Activated naive CD4-positive, alpha-beta T cell treated with anti-CD3 and anti-CD28 coated beads for 36 hours (primary cell): Measurements from ENCODE around the gene PRRX1. TPM values are rescaled to one million over a fixed set of nuclear protein-coding genes. Genes with fewer than 3 reads are reported as not detected.

Experiments used
- CTCF ChIA-PET: fragments of 350-600 bp; sonication (Branson Sonifier 250); formaldehyde crosslinking; loops from one replicate; lab custom pipeline; 2021; ENCODE audit warnings: antibody characterized with exemption; lab: Charles Lee
- DNase-seq: peaks from one replicate; pipeline ENCODE4 v3.0.0-alpha.2; 2020
- H3K27ac Mint-ChIP-seq: one replicate; pipeline ENCODE4 v1.8.0; 2021; ENCODE audit warnings: mild to moderate bottlenecking, mixed read lengths
- H3K27me3 Mint-ChIP-seq: one replicate; pipeline ENCODE4 v1.8.0; 2021; ENCODE audit warnings: low read depth, mixed read lengths
- H3K36me3 Mint-ChIP-seq: one replicate; pipeline ENCODE4 v1.8.0; 2021; ENCODE audit warnings: low read depth, mixed read lengths
- H3K4me1 Mint-ChIP-seq: one replicate; pipeline ENCODE4 v1.8.0; 2021; ENCODE audit warnings: low read depth, mixed read lengths
- H3K4me3 Mint-ChIP-seq: one replicate; pipeline ENCODE4 v1.8.0; 2021; ENCODE audit warnings: mild to moderate bottlenecking, moderate library complexity, mixed read lengths
- H3K9me3 Mint-ChIP-seq: one replicate; pipeline ENCODE4 v1.8.0; 2021; ENCODE audit warnings: mixed read lengths
- intact Hi-C: fragments of 100-400 bp; cut with micrococcal nuclease; formaldehyde crosslinking; loops from one replicate; pipeline ENCODE4 v1.15.1; 2023
- total RNA-seq, 2 experiments: library from RNA; stranded (reverse); gene quantifications; one replicate each; pipeline ENCODE4 v1.2.3, GENCODE V29; 2021

The PRRX1 gene
- total RNA-seq, 2 experiments from 2014 or later: not detected

DNA sequence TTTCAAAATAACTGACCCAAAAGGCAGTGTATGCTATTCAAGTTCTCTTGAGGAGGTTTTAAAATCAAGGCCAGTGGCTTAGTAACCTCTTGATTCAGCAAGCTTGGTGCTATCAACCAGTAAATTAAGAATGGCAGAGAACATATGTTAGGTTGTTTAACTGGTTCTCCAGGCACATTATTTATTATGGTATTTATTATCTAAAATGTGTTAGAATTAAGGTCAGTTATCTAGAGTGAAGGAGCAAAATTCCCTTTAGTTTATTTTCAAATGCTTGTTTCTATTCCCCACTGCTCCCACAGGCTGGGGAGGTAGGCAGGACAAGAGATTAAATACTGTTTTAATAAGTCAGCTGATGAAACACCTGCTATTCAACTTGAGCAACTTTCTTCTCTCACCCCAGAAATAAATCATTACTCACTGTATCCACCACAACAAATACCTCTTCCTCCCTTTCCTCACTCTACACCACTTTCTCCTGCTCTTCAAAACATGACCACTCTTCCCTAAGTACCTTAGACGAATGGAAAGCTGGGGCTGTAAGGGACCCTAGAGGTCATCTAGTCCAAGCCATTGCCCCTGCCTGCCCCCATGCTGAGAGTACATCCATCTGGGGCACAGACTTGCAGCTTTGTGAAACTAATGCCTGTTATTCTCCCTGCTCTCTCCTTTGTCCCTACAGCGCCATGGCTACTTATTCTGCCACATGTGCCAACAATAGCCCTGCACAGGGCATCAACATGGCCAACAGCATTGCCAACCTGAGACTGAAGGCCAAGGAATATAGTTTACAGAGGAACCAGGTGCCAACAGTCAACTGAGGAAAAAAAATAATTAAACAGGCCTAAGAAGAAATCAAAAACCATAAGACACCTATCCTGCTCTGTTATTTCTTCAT is 71.7 kb downstream of the PRRX1 start:
- Mint-ChIP-seq H3K27me3 (peaks cover 15% of the 10 kb centered on the region), H3K4me1 (no peaks in the 10 kb centered on the region), H3K9me3 (peaks cover 3% of the 10 kb centered on the region), H3K27ac (no peak overlapping the region), H3K4me3 (no peak overlapping the region), H3K36me3 (no peaks in the 10 kb centered on the region)
- CTCF ChIA-PET: no interaction called here
- intact Hi-C loops: no loop called here
- no peak for DNase-seq

- no peak overlapping the region for H3K27ac Mint-ChIP-seq
- H3K36me3 Mint-ChIP-seq: no peaks in the 10 kb centered on the region
- CTCF ChIA-PET: no interaction called here
- H3K4me3 Mint-ChIP-seq: no peak overlapping the region
- H3K4me1 Mint-ChIP-seq: no peaks in the 10 kb centered on the region
- intact Hi-C loops: no loop called here
- DNase-seq: no peak
- peaks cover 10% of the 10 kb centered on the region for H3K9me3 Mint-ChIP-seq
- H3K27me3 Mint-ChIP-seq: peaks cover 13% of the 10 kb centered on the region
Observed at GRCh38 chr1:170739803-170740202, 75.9 kb downstream of the PRRX1 start.

GRCh38 chr1:170741678-170742077 is 77.7 kb downstream of the PRRX1 start:
- CTCF ChIA-PET: interaction anchor here (1.6 kb wide), 1 partner anchor 188 kb away, joined by 4 read pairs; no protein-coding TSS in a partner anchor
- no peak overlapping the region for H3K27ac Mint-ChIP-seq

GRCh38 chr1:170742600-170742999 is 78.7 kb downstream of the PRRX1 start:
- no peak overlapping the region for H3K27ac Mint-ChIP-seq
- intact Hi-C loops: no loop called here
- H3K4me1 Mint-ChIP-seq: no peaks in the 10 kb centered on the region
- DNase-seq: no peak
- peaks cover 10% of the 10 kb centered on the region for H3K9me3 Mint-ChIP-seq
- peaks cover 10% of the 10 kb centered on the region for H3K27me3 Mint-ChIP-seq
- no peaks in the 10 kb centered on the region for H3K36me3 Mint-ChIP-seq
- CTCF ChIA-PET: interaction anchor here (1.6 kb wide), 1 partner anchor 187 kb away, joined by 4 read pairs; no protein-coding TSS in a partner anchor
- H3K4me3 Mint-ChIP-seq: no peak overlapping the region

More at GRCh38 chr1:170741678-170742077, 77.7 kb downstream of the PRRX1 start:
- Mint-ChIP-seq H3K4me3 (no peak overlapping the region), H3K36me3 (no peaks in the 10 kb centered on the region), H3K9me3 (peaks cover 10% of the 10 kb centered on the region), H3K27me3 (peaks cover 11% of the 10 kb centered on the region), H3K4me1 (no peaks in the 10 kb centered on the region)
- no peak for DNase-seq
- intact Hi-C loops: no loop called here

GRCh38 chr1:170743083-170743482 is 79.2 kb downstream of the PRRX1 start:
- H3K9me3 Mint-ChIP-seq: peaks cover 10% of the 10 kb centered on the region
- no peaks in the 10 kb centered on the region for H3K4me1 Mint-ChIP-seq
- intact Hi-C loops: no loop called here
- CTCF ChIA-PET: no interaction called here
- no peak overlapping the region for H3K4me3 Mint-ChIP-seq
- no peak for DNase-seq
- H3K27ac Mint-ChIP-seq: no peak overlapping the region
- no peaks in the 10 kb centered on the region for H3K36me3 Mint-ChIP-seq
- H3K27me3 Mint-ChIP-seq: peaks cover 7% of the 10 kb centered on the region

DNA sequence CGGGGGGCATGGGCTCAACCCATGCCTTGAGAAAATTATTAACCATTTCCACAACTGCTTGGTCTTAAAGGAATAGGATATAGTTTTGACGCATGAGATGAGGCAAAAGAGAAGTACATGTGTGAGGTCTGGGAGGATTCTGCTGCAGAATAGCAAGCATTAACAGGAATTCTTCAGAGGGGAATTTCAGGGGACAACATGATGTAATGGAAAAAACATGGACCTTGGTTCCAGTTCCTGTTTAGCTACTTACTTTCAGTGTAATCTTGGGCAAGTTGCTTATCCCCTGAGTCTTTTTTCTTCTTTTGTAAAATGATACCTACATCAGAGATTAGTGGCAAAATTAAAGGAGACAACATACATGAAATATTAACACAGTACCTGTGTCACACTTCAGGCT is 85.6 kb downstream of the PRRX1 start:
- Mint-ChIP-seq H3K4me3 (no peak overlapping the region), H3K9me3 (no peaks in the 10 kb centered on the region), H3K4me1 (no peaks in the 10 kb centered on the region), H3K27me3 (peaks cover 8% of the 10 kb centered on the region), H3K36me3 (no peaks in the 10 kb centered on the region), H3K27ac (no peak overlapping the region)
- no peak for DNase-seq
- CTCF ChIA-PET: no interaction called here
- intact Hi-C loops: no loop called here

DNA sequence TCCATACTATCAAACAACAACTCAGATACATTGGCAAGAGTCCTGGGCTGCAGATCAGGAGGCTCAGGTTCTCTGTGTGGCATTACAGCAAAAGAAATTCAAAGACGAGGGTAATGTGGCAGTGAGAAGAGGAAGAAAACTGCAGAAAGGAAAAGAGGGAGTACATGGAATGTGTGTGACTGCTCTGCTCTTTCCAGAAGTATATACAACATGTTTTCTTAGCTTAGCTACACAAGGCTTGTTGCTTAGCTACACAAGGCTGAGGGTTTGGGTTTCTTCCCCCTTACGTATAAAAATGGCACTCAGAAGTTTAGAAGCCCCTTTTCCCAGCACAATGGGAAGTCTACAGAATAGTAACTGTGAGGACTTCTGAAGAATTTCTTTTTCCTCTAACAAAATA is 86.0 kb downstream of the PRRX1 start:
- CTCF ChIA-PET: no interaction called here
- H3K27ac Mint-ChIP-seq: no peak overlapping the region

GRCh38 chr1:170755795-170756194 is 91.9 kb downstream of the PRRX1 start:
- DNase-seq: no peak
- intact Hi-C loops: no loop called here
- H3K27ac Mint-ChIP-seq: no peak overlapping the region
- peaks cover 6% of the 10 kb centered on the region for H3K27me3 Mint-ChIP-seq
- no peaks in the 10 kb centered on the region for H3K4me1 Mint-ChIP-seq
- CTCF ChIA-PET: no interaction called here
- H3K4me3 Mint-ChIP-seq: no peak overlapping the region
- no peaks in the 10 kb centered on the region for H3K36me3 Mint-ChIP-seq
- H3K9me3 Mint-ChIP-seq: no peaks in the 10 kb centered on the region

More for the DNA sequence above, 86.0 kb downstream of the PRRX1 start:
- H3K9me3 Mint-ChIP-seq: no peaks in the 10 kb centered on the region
- peaks cover 8% of the 10 kb centered on the region for H3K27me3 Mint-ChIP-seq
- H3K4me3 Mint-ChIP-seq: no peak overlapping the region
- no peak for DNase-seq
- H3K4me1 Mint-ChIP-seq: no peaks in the 10 kb centered on the region
- intact Hi-C loops: no loop called here
- no peaks in the 10 kb centered on the region for H3K36me3 Mint-ChIP-seq

GRCh38 chr1:170758992-170759391 is 95.1 kb downstream of the PRRX1 start:
- intact Hi-C loops: no loop called here
- no peaks in the 10 kb centered on the region for H3K36me3 Mint-ChIP-seq
- CTCF ChIA-PET: no interaction called here
- peaks cover 6% of the 10 kb centered on the region for H3K27me3 Mint-ChIP-seq
- no peak overlapping the region for H3K27ac Mint-ChIP-seq
- H3K9me3 Mint-ChIP-seq: no peaks in the 10 kb centered on the region
- DNase-seq: no peak
- no peaks in the 10 kb centered on the region for H3K4me1 Mint-ChIP-seq
- H3K4me3 Mint-ChIP-seq: no peak overlapping the region

DNA sequence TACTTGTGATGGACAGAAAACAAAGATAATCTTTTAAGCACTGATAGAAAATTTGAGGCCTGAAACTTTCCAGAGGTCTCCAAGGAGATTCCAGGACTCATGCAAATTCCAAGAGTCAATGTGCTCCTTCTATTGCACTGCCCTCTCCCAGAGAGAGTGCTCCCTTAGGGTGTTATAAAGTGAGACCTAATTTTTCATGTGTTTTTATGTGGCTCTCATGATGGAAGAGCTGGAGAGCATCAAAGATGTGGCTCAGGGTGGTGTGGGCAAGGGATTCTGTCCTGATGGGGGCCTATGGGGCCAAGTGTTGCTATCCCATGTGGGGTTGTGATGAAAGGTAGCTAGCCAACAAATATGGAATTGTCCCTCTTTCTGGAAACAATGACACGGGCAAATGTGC is 101.3 kb downstream of the PRRX1 start:
- Mint-ChIP-seq H3K4me3 (no peak overlapping the region), H3K9me3 (no peaks in the 10 kb centered on the region), H3K36me3 (no peaks in the 10 kb centered on the region), H3K4me1 (no peaks in the 10 kb centered on the region), H3K27ac (no peak overlapping the region), H3K27me3 (peaks cover 3% of the 10 kb centered on the region)
- no peak for DNase-seq
- intact Hi-C loops: no loop called here
- CTCF ChIA-PET: no interaction called here

DNA sequence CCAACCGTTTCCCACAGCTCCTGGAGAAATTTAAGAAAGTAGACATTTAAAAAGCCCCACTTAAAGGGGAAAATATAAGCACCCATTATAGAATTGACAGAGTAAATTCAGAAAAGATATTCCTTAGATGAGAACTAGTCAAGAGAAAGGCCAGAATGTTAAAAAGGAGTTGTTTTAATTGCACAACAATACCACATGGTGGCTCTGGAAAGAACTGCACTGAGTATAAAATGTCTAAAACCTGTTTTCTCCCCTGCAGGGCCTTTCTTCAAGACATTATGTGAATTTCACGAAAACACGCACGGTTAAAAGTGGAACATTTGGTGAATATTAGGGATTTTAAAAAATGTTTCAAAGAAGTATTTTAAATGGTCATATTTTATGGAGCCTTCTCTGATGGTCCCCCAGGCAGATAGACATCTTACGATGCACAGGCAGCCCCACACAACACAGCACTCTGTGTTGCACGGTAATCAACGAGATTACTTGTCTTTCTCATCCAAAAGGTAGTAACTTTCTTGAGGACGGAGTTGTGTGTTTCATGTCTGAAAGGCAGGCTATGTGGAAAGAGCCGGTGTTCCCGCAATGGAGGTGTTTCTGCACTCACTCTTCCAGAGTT is 101.9 kb downstream of the PRRX1 start:
- CTCF ChIA-PET: no interaction called here
- Mint-ChIP-seq H3K4me3 (no peak overlapping the region), H3K27ac (no peak overlapping the region), H3K27me3 (peaks cover 3% of the 10 kb centered on the region), H3K9me3 (no peaks in the 10 kb centered on the region), H3K4me1 (no peaks in the 10 kb centered on the region), H3K36me3 (no peaks in the 10 kb centered on the region)
- no peak for DNase-seq
- intact Hi-C loops: no loop called here

- H3K4me1 Mint-ChIP-seq: no peaks in the 10 kb centered on the region
- H3K4me3 Mint-ChIP-seq: no peak overlapping the region
- no peaks in the 10 kb centered on the region for H3K36me3 Mint-ChIP-seq
- DNase-seq: no peak
- H3K27me3 Mint-ChIP-seq: peaks cover 3% of the 10 kb centered on the region
- H3K9me3 Mint-ChIP-seq: no peaks in the 10 kb centered on the region
- CTCF ChIA-PET: no interaction called here
- intact Hi-C loops: no loop called here
- H3K27ac Mint-ChIP-seq: no peak overlapping the region
Observed at GRCh38 chr1:170768929-170769328, 105.0 kb downstream of the PRRX1 start.

- no peaks in the 10 kb centered on the region for H3K4me1 Mint-ChIP-seq
- intact Hi-C loops: no loop called here
- no peaks in the 10 kb centered on the region for H3K9me3 Mint-ChIP-seq
- no peak overlapping the region for H3K4me3 Mint-ChIP-seq
- CTCF ChIA-PET: no interaction called here
- no peak for DNase-seq
- no peak overlapping the region for H3K27ac Mint-ChIP-seq
- no peaks in the 10 kb centered on the region for H3K36me3 Mint-ChIP-seq
- peaks cover 3% of the 10 kb centered on the region for H3K27me3 Mint-ChIP-seq
Observed at GRCh38 chr1:170769691-170770090, 105.8 kb downstream of the PRRX1 start.
